Liver (tissue), 2 donors: ENCODE data around the gene MAPK9.

Source experiments
- GABPA ChIP-seq, 2 donors: IDR thresholded peaks in 1 of 2; conservative IDR thresholded peaks in 1 of 2; 2 replicates each; pipeline ENCODE4 v1.6.1; 2016; ENCODE audit warnings: antibody characterized with exemption in 2 of 2, mild to moderate bottlenecking in 1 of 2, moderate library complexity in 1 of 2
- YY1 ChIP-seq: IDR thresholded peaks from 2 replicates; pipeline ENCODE4 v1.6.1; 2016; ENCODE audit warnings: antibody characterized with exemption, mild to moderate bottlenecking
- donor health status: healthy.

GRCh38 chr5:180202939-180203573, 88.8 kb downstream of the MAPK9 start:
- TF ChIP-seq YY1 (no peak), GABPA (IDR thresholded peaks at IDR 0.05 in 1 of 2, conservative IDR thresholded peaks at IDR 0.05 in 1 of 2) (no peak)
